GM19397 (cell line): Measurements from ENCODE around the gene KRTAP4-16.
"Not testable (repeated sequence)": the region's sequence is repeated elsewhere in the genome, so short reads cannot be mapped to it uniquely, and the experiment has no call there.

ENCODE experiments used
- ATAC-seq: cut with Tn5 transposase; IDR thresholded peaks from one replicate; pipeline ENCODE4 v1.9.1; 2021; ENCODE audit warnings: mild to moderate bottlenecking, moderate library complexity; ENCODE audit not compliant: unreplicated experiment

KRTAP4-16 gene

GRCh38 chr17:41101586-41102259, at the start of gene KRTAP4-16:
KRTAP4-16 (minus strand) TSS chr17:41102209; CDS start chr17:41102209, 0 bp downstream.
- no peak for ATAC-seq

DNA sequence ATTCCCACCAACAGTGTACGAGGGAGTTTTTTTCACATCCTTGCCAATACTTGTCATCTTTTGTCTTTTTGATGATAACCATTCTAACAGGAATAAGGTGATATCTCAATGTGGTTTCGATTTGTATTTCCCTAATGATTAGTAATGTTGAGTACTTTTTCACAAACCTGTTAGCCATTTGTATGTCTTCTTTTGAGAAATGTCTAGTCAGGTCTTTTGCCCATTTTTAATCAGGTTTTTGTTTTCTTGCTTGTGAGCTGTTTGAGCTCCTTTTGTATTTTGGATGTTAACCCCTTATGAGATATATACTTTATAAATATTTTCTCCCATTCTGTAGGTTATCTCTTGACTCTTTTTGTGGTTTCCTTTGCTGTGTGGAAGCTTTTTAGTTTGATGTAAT, 49.5 kb upstream of the KRTAP4-16 start:
- ATAC-seq = no peak

DNA sequence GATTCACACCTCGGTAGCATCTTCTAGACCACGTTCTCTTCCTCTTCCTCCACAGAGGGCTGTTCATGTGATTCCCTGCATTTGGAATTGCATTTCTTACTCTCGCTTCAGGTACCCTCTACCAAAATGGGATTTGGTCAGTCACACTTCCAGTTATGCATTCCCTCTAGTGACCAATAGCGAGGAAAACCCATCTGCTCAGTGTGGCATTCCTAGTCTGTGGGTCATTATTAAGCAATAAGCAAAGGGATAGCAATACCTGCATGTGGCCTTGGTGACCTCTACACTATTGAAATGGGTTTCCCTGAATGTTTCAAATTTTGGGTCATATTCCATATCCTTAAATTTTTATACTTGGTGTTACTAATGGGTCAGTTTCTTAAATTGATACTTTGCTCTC, 48.0 kb upstream of the KRTAP4-16 start:
- no peak for ATAC-seq

DNA sequence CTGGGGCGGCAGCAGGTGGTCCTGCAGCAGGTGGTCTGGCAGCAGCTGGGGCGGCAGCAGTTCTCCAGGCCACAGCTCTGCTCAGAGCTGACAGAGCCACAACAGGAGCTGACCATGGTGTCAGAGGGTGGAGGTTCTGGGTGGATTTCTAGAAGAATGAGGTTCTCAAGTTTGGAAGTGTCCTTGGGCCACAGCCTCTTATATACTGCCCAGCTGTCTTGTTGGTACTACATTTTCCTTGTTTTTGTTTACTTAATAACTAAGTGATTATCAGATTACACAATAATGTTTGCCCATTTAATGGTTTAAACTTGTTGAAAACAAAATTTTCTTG, 47.6 kb upstream of the KRTAP4-16 start, which contains the start of gene KRTAP4-5:
KRTAP4-5 (minus strand) TSS at position 174 of the 334 bp plus-strand sequence; CDS start at position 116, 58 bp downstream.
- ATAC-seq = no peak

DNA sequence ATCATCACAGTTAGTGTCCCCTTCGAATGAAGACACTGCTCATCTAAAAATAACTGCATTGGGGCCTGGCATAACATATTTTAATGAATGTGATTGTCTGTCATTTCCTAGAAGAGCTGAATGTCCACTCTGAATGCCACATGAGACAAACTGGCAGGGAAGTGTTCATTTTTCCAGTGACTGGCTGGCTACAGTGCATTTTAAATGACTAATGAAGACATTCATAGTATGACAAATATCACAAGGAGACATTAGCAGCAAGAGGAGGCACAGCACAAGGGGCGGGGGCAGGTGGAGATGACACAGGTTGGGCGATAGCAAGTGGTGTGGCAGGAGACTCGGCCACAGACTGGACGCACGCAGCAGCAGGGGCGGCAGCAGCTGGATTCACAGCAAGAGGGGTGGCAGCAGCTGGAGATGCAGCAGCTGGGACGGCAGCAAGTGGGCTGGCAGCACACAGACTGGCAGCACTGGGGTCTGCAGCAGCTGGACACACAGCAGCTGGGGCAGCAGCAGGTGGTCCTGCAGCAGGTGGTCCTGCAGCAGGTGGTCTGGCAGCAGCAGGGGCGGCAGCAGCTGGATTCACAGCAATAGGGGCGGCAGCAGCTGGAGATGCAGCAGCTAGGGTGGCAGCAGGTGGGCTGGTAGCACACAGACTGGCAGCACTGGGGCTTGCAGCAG, 47.1 kb upstream of the KRTAP4-16 start:
- not testable (repeated sequence) for ATAC-seq

DNA sequence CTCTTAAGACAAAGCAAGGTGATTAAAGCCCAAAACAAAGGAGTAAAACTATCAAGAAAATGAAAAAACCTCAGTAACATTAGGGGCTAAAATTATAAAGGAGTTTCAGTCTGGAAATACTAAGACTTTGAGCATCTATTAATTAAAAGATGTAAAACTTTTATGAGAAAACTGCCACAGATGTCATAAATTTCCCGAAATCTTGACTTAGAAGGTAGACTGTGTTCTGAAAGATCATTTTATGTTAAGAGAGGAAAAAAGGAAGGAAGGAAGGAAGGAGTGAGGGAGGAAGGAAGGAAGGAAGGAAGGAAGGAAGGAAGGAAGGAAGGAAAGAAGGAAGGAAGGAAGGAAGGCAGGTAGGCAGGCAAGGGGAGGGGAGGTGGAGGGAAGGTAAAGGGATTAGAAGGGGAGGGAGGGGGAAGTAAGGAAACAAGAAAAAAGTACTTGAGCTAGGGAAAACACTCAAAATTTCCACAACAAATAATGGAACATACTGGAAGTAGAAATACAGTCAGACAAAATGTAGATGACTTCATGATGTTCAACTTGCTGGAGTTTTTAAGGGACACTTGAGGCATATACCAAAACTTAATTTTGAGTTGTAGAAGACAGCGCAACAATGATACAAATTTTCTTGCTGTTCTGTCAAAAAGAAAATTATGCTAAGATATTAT, 45.7 kb upstream of the KRTAP4-16 start:
- no peak for ATAC-seq

- ATAC-seq = no peak
Measured at GRCh38 chr17:41145261-41145660, 43.3 kb upstream of the KRTAP4-16 start.

GRCh38 chr17:41144846-41145245, 42.8 kb upstream of the KRTAP4-16 start:
- ATAC-seq = no peak

DNA sequence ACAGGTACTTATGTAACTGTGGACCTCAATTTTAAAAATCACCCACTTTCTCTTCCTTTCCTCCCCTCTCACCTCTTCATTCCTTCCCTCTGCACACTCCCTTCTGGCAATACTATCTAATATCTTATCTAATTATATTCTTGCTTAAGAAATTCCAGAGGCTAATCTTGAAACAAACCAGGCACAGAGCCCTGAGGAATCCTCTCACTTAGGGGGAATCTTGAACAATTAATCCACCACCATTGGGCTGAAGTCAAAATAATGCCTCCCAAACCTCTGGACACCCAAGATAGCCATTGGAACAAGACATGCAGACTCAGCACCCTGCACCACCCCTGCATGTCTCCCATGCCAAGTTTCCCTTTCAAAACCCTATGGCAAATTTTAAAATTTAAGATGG, 39.4 kb upstream of the KRTAP4-16 start:
- ATAC-seq = no peak

GRCh38 chr17:41140360-41141131, 38.5 kb upstream of the KRTAP4-16 start, which contains the start of gene KRTAP4-6:
KRTAP4-6 (minus strand) TSS chr17:41140544; CDS start chr17:41140487, 57 bp downstream.
- no peak for ATAC-seq

GRCh38 chr17:41139865-41140264, 37.9 kb upstream of the KRTAP4-16 start:
- ATAC-seq = not testable (repeated sequence)

DNA sequence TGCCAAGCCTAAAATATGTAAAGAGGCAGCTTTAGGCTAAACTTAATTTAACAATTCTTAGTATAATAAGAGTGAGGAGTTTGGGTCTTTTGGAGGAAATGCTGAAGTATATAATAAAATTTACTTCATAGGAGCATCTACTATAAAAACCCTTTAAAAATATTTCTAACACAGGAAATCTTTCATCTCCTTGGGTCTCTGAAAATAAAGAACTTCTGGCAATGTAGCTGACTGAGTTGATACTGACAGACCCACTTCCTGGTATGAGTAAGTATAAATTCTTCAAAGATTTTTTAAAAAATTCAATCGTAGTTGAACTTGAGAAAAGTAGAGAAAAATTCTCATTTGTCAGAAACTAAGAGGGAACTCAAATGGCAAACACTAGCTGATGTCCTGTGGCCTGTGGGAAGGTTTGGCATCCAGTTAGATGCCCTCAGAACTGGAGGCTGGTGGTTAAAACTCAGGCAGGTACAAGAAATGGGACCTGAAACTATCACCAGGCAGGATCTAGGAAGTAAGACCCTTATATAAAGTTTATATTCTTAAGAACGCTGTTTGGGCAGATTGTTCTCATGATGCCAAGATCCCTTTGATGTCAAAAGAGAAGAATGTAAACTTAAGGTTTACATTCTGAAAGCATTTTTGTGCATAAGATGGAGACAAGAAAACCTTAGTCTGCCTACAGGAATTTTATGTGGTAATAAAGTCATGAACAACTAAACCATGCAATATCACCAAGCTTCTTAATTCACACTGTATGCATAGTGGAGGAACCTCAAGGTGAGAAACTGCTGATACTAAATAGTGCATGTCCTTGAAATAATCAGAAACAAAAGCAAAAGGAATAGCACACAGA, 32.1 kb upstream of the KRTAP4-16 start:
- ATAC-seq = no peak

DNA sequence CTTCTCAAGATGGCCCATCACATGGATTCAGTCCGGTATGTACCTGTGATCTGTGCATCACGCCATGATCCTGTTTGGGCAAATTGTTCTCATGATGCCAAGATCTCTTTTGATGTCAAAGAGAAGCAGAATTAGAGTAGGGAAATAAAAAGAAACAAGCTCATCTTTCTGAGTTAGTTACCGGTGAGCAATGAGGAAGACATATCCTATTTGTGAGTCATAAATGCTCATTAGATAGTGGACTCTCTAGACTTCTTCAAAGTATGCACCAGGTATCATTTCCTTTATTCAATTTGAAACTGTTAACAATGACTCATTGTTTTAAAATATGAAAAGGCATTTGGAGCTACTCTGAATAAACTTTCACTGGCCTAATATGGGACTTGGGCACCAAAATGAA, 30.0 kb upstream of the KRTAP4-16 start:
- no peak for ATAC-seq

DNA sequence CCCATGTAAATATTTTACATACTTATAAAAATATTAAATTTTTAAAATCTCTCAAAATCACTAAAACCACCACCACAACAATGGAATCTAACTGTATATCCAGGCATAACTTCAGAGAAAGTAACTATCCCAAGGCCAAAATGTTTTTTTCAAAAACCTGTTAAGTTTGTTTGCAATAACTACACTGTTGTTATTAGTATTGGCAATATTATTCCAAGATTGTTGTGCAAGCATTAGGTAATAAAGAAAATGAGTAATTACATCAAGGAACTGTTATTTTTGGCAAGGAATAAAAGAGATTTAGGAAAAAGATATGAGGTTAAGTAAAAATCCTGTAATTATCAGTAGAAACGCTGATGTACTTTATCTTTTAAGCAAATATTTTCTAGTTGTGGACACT, 25.4 kb upstream of the KRTAP4-16 start:
- no peak for ATAC-seq

GRCh38 chr17:41126412-41126811, 24.4 kb upstream of the KRTAP4-16 start:
- ATAC-seq = no peak

DNA sequence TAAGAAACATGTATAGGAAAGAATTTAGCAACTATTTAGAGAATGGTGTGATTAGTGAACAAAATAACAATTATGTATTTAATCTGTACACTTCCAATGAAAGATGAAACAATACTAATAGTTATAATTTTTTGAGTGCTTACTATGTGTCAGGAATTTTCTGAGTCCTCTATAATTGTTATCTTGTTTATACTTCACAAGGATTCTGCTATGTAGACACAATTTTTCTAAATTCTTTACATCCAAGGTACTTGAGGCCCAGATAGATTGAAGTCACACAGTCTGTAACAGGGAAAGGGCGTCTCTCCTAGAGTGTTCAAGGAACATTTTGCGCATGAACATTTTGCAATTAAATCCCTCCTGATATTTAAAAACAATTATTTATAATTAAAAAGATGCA, 23.1 kb upstream of the KRTAP4-16 start:
- no peak for ATAC-seq

- not testable (repeated sequence) for ATAC-seq
Measured at GRCh38 chr17:41123991-41124371, 22.0 kb upstream of the KRTAP4-16 start, which contains the start of gene KRTAP4-12. KRTAP4-12 (minus strand) TSS chr17:41124182; CDS start chr17:41124122, 60 bp downstream.

GRCh38 chr17:41123292-41123990, 21.4 kb upstream of the KRTAP4-16 start:
- not testable (repeated sequence) for ATAC-seq

GRCh38 chr17:41121742-41122141, 19.7 kb upstream of the KRTAP4-16 start:
- ATAC-seq = no peak
